Keratinocyte (primary cell): ENCODE data around the gene CS. TPM values are rescaled to one million over a fixed set of nuclear protein-coding genes. Genes with fewer than 3 reads are reported as not detected.

Source experiments
- DNase-seq: peaks from one replicate; pipeline ENCODE4 v3.0.0-alpha.2; 2011; ENCODE audit warnings: low read depth, missing footprints, low spot score
- FAIRE-seq: peaks from 2 replicates; lab custom pipeline; 2011; peaks lifted over from hg19 to GRCh38; lab: Jason Lieb, UNC
- H2AFZ ChIP-seq: 2 replicates; pipeline ENCODE4 v1.6.0; 2012; ENCODE audit warnings: low read length, control low read depth, inconsistent platforms; ENCODE audit not compliant: control insufficient read depth
- H3K27ac ChIP-seq: 2 replicates; pipeline ENCODE4 v1.5.1; 2011; ENCODE audit warnings: low read length; ENCODE audit not compliant: control insufficient read depth, insufficient read depth
- H3K27me3 ChIP-seq: 3 replicates; pipeline ENCODE4 v1.6.0; 2011; ENCODE audit warnings: low read length; ENCODE audit not compliant: control insufficient read depth, insufficient read depth; ENCODE audit errors: extremely low read depth
- H3K36me3 ChIP-seq, 2 experiments: 2 replicates in 1 of 2; 3 replicates in 1 of 2; pipeline ENCODE4 v1.5.1; 2011; ENCODE audit warnings: low read length in 2 of 2, mild to moderate bottlenecking in 1 of 2; ENCODE audit not compliant: control insufficient read depth in 2 of 2, insufficient read depth in 2 of 2; ENCODE audit errors: extremely low read depth in 1 of 2
- H3K4me1 ChIP-seq: 3 replicates; pipeline ENCODE4 v1.5.1; 2011; ENCODE audit warnings: low read length; ENCODE audit not compliant: control insufficient read depth, insufficient read depth; ENCODE audit errors: extremely low read depth
- H3K4me2 ChIP-seq: 3 replicates; pipeline ENCODE4 v1.6.0; 2011; ENCODE audit warnings: low read depth, low read length; ENCODE audit not compliant: control insufficient read depth, insufficient read depth; ENCODE audit errors: extremely low read depth
- H3K4me3 ChIP-seq, 3 experiments: fragments of 200-600 bp in 1 of 3; sonication (generic) in 1 of 3; 2 replicates in 2 of 3; 3 replicates in 1 of 3; pipeline ENCODE4 v1.5.1; 2011 to 2016; ENCODE audit warnings: low read length in 3 of 3, mild to moderate bottlenecking in 3 of 3, control low read depth in 2 of 3, inconsistent platforms in 1 of 3, low read depth in 1 of 3, mixed read lengths in 1 of 3, mixed run types in 1 of 3, moderate library complexity in 1 of 3; ENCODE audit not compliant: control insufficient read depth in 2 of 3, insufficient read depth in 2 of 3; ENCODE audit errors: extremely low read depth in 1 of 3
- H3K79me2 ChIP-seq: 2 replicates; pipeline ENCODE4 v1.6.0; 2012; ENCODE audit warnings: low read length; ENCODE audit not compliant: control insufficient read depth, insufficient read depth
- H3K9ac ChIP-seq: 3 replicates; pipeline ENCODE4 v1.6.0; 2011; ENCODE audit warnings: low read length; ENCODE audit not compliant: control insufficient read depth, insufficient read depth; ENCODE audit errors: extremely low read depth
- H3K9me1 ChIP-seq: 3 replicates; pipeline ENCODE4 v1.6.0; 2011; ENCODE audit warnings: low read length; ENCODE audit not compliant: control insufficient read depth, insufficient read depth; ENCODE audit errors: extremely low read depth
- H3K9me3 ChIP-seq: 2 replicates; pipeline ENCODE4 v1.5.1; 2012; ENCODE audit warnings: low read depth, low read length; ENCODE audit not compliant: control insufficient read depth
- H4K20me1 ChIP-seq: 3 replicates; pipeline ENCODE4 v1.6.0; 2011; ENCODE audit warnings: low read length; ENCODE audit not compliant: control insufficient read depth, insufficient read depth; ENCODE audit errors: extremely low read depth
- EZH2 ChIP-seq: IDR thresholded peaks from one replicate; pipeline ENCODE4 v1.6.1; 2012; ENCODE audit warnings: inconsistent platforms, mild to moderate bottlenecking, low read length, moderate library complexity
- dilution Hi-C: fragments of 300-500 bp; cut with MboI; formaldehyde crosslinking; loops from one replicate; pipeline ENCODE4 v1.7.0; 2020; ENCODE audit warnings: low sequenced_read_pairs; ENCODE audit not compliant: extremely low pct_ligation_motif_present
- polyA plus RNA-seq, 5 experiments: library from polyadenylated mRNA; depleted of rRNA in 3 of 5; stranded (reverse) in 3 of 5; stranded (forward) in 1 of 5; unstranded in 1 of 5; fragments of >200 nt; gene quantifications; 1 replicate in 1 of 5; 2 replicates in 3 of 5; 3 replicates in 1 of 5; pipeline versions ENCODE4 v1.2.1 to v1.2.3, GENCODE V29; 2011 to 2012; ENCODE audit warnings: missing spikeins in 2 of 5, low read depth in 1 of 5, low replicate concordance in 1 of 5
- TF ChIP-seq, protein P1 (sequence below), 3 experiments: IDR thresholded peaks in 1 of 3; conservative IDR thresholded peaks in 1 of 3; optimal IDR thresholded peaks in 1 of 3; 2 replicates in 2 of 3; 3 replicates in 1 of 3; pipeline versions ENCODE3 to v1.5.1; 2011; ENCODE audit warnings: low read length in 3 of 3, mild to moderate bottlenecking in 3 of 3, moderate library complexity in 2 of 3, control low read depth in 1 of 3, inconsistent platforms in 1 of 3; ENCODE audit not compliant: insufficient read depth in 2 of 3; ENCODE audit errors: extremely low read depth in 1 of 3

The CS gene
- polyA plus RNA-seq, 1 donor (not counting 4 experiments of a cell fraction or from before 2014, with no cell fraction given) = 105 TPM

DNA sequence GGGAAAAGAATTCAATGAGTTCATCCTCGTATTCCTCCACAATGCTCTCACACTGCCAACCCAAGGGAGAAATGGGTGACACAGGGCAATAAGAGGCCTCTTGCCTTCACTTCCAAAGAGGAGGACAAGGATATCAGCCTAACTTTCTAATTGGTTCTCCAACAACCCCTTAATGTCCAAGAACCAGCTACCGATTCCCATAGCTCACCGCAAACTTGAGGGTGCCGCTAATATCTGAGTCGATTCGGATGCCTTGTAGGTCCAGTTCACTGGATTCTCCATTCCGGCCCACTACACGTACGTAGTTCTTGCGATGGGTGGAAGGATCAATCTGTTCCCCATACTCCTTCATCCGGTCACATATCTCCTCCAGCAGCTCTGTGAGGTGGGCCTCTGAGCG lies 10.9 kb upstream of the CS start:
- peaks cover 20% of the 10 kb centered on the region for H3K79me2 ChIP-seq
- no peak overlapping the region for H3K27ac ChIP-seq
- dilution Hi-C loops = no loop called here
- no peaks in the 10 kb centered on the region for H4K20me1 ChIP-seq
- H3K4me1 ChIP-seq = peaks cover 9% of the 10 kb centered on the region
- FAIRE-seq (no peak), DNase-seq (no peak)
- peaks cover 22 to 25% of the 10 kb centered on the region in 2 experiments for H3K36me3 ChIP-seq
- no peaks in the 10 kb centered on the region for H3K9me3 ChIP-seq
- H3K4me3 ChIP-seq = no peak overlapping the region
- TF ChIP-seq EZH2 = no peak
- TF ChIP-seq, protein P1, sequence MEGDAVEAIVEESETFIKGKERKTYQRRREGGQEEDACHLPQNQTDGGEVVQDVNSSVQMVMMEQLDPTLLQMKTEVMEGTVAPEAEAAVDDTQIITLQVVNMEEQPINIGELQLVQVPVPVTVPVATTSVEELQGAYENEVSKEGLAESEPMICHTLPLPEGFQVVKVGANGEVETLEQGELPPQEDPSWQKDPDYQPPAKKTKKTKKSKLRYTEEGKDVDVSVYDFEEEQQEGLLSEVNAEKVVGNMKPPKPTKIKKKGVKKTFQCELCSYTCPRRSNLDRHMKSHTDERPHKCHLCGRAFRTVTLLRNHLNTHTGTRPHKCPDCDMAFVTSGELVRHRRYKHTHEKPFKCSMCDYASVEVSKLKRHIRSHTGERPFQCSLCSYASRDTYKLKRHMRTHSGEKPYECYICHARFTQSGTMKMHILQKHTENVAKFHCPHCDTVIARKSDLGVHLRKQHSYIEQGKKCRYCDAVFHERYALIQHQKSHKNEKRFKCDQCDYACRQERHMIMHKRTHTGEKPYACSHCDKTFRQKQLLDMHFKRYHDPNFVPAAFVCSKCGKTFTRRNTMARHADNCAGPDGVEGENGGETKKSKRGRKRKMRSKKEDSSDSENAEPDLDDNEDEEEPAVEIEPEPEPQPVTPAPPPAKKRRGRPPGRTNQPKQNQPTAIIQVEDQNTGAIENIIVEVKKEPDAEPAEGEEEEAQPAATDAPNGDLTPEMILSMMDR (optimal IDR thresholded peaks at IDR 0.05 in 1 of 3, IDR thresholded peaks at IDR 0.05 in 1 of 3, conservative IDR thresholded peaks at IDR 0.05 in 1 of 3; ENCODE audit: extremely low read depth in 1 of 3, insufficient read depth in 2 of 3, low read length in 3 of 3) = no peak
- H3K9me1 ChIP-seq = no peaks in the 10 kb centered on the region
- H2AFZ ChIP-seq = no peak overlapping the region
- no peaks in the 10 kb centered on the region for H3K27me3 ChIP-seq
- no peak overlapping the region for H3K4me2 ChIP-seq
- no peak overlapping the region for H3K9ac ChIP-seq

DNA sequence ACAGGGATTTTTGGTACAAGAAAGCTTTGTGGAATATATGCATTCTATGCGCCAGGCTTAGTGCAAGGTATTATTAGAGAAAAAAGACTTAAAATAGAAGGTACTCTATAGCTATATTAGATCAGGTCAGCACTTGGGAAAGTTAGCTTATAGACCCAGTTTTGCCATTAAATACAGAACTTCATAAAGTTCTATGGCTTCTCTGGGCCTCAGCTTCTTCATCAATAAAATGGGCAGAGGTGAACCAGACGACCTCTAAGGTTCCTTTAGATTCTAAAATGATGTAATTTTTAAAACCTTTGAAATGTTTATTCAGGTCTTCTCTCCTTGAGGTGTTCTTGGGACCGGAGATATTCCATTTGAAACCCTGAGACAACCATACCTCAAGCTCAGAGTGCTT lies 8.6 kb upstream of the CS start:
- no peak for TF ChIP-seq EZH2
- TF ChIP-seq, protein P1 (optimal IDR thresholded peaks at IDR 0.05 in 1 of 3, IDR thresholded peaks at IDR 0.05 in 1 of 3, conservative IDR thresholded peaks at IDR 0.05 in 1 of 3; ENCODE audit: extremely low read depth in 1 of 3, insufficient read depth in 2 of 3, low read length in 3 of 3) = no peak
- no peaks in the 10 kb centered on the region for H3K9me3 ChIP-seq
- peaks cover 3% of the 10 kb centered on the region for H3K79me2 ChIP-seq
- no peak overlapping the region for H3K9ac ChIP-seq
- FAIRE-seq (no peak), DNase-seq (no peak)
- H3K4me2 ChIP-seq = no peak overlapping the region
- H4K20me1 ChIP-seq = no peaks in the 10 kb centered on the region
- dilution Hi-C loops = no loop called here
- H3K9me1 ChIP-seq = no peaks in the 10 kb centered on the region
- no peak overlapping the region for H3K27ac ChIP-seq
- H2AFZ ChIP-seq = no peak overlapping the region
- peaks cover 25% of the 10 kb centered on the region in 2 experiments for H3K36me3 ChIP-seq
- no peak overlapping the region for H3K4me3 ChIP-seq
- H3K27me3 ChIP-seq = no peaks in the 10 kb centered on the region
- peaks cover 3% of the 10 kb centered on the region for H3K4me1 ChIP-seq
